Limb (tissue), 2 donors: ENCODE measurements around the gene IGSF11.
A peak's percentile ranks its signal among the peaks of the same experiment; 100 is the strongest.
"Not testable (repeated sequence)": the region's sequence is repeated elsewhere in the genome, so short reads cannot be mapped to it uniquely, and the experiment has no call there.

ENCODE experiments used
- DNase-seq, 2 donors: peaks; one replicate each; pipeline ENCODE4 v3.0.0-alpha.2; 2016; ENCODE audit errors: extremely low spot score in 2 of 2

Gene IGSF11

DNA sequence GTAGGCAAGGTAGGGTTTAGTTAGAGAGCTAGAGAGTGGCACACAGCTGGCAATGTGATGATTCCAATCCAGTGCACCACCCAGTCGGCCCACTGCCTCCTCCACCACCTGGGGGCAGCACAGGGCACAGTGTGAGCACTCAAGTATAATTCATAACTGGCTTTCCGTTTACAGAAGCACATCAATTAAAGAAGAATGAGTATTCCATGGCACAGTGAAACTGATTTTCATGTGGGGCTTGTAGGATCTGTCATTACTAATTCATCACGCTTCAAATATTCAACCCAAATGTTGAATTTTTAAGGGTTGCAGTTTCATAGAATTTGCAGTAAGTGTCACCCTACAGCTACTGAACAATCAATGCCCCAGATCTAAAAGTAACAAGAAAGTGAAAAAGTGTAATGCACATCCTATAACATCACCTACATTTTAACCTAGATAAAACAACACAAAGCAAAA, 149.9 kb downstream of the IGSF11 start:
- peak; percentile 24 to 82 for DNase-seq

DNA sequence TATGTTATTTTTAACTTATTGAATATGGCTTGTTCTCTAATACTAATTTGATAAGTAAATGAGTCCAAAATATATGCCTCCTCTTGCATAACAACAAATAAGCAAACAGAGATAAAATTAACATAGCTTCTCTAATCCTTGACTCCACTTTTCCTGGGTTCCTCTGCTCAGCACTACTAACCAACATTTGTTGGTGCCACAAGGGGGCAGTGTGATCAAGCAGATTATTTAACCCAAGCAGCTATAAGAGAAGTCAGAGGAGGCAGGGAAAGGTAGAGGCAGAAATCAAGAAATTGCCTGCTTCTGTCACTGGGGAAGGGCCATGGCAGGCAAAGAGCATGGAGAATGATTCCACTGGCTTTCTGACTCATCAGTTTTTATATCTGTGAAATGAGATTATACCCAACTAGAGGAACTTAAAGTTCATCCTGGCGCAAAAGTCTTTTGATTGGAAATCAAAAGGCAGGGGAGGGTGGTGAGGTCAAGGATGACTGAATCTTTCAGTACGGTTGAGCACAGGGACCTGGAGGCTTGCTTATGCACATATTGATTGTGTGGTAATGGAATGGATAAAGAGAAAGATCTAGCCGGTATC, 152.2 kb downstream of the IGSF11 start:
- peak; percentile 67 to 81 for DNase-seq

DNA sequence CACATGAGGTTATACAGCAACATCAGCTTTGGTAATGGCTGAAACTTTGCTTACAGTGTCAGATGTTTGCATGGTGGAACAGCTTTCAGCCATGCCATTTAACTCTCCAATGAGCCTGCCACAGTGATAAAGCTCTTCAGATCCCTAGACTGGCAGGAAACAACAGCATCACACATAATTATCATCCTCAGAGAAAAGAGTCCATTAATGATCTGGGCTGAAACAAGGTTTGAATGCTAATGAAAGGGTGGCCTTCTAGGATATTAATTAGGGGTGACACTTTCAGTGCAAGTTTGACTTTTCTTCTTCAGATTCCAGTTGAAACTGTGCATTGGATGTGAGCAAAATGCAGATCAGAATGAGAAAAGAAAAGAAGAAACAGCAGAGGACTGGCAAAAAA, 166.6 kb downstream of the IGSF11 start:
- DNase-seq = no peak

DNA sequence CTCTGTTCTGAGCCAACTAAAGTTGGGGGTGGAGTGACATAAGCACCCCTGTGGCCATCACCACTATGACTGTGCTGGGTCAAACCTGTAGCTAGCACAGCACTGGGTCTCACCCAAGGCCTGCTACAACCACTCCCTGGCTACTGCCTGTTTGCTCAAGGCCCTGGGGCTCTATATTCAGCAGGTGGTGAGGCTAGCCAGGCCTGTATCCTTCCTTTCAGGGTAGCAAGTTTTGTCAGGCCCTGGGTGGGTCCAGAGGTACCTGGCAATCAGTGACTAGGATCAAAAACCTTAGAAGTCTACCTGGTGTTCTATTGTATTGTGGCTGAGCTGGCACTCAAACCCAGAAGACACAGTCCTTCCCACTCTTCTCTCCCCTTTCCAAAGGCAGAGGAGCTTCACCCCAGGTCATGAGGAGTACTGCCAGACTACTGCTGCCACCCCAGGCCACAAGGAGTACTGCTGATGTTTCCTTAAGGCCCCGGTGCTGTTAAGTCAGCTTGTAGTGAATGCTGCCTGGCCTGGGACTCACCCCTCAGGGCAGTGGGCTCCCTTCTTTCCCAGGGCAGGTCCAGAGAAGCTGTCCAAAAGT, 170.8 kb downstream of the IGSF11 start:
- no peak for DNase-seq

DNA sequence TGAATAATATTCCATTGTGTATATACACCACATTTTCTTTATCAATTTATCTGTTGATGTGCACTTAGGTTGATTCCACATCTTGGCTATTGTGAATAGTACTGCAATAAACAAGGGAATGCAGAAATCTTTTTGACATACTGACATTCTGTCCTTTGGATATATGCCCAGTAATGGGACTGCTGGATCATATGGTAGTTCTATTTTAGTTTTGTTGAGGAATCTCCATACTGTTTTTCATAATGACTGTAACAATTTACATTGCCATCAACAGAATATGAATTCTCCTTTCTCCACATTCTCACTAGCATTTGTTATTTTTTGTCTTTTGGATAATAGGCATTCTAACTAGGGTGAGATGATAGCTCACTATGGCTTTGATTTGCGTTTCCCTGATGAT, 174.7 kb downstream of the IGSF11 start:
- no peak for DNase-seq

DNA sequence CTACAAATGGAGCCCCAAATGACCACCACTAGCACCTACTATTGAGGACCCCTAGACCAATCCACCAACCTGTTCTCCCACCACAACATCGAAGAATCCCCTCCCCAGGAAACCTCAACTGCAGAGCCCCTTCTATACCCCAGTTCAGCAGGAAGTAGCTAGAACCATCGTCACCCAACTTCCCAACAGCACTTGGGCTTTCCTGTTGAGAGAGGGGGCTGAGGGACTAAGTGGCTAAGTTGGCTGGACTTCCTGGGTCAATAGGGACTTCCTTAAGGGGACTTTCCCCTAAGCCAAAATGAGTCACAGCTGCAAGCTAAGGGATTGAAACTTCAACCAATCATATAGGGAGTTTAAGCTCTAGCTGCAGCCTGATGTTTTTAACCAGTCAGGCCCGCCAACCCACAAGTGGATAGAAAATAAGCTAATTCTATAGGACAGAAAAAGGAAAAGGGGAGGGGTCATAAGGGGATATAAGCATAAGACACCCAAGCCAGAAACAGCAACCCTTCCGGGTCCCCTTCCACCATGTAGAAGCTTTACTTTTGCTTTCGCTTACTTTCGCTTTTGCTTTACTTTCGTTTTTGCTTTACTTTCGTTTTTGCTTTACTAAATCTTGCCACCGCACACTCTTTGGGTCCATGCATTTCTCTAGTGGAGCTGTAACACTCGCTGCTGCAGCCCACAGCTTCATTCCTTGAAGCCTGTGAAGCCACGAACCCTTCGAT, 183.0 kb downstream of the IGSF11 start:
- not testable (repeated sequence) for DNase-seq

DNA sequence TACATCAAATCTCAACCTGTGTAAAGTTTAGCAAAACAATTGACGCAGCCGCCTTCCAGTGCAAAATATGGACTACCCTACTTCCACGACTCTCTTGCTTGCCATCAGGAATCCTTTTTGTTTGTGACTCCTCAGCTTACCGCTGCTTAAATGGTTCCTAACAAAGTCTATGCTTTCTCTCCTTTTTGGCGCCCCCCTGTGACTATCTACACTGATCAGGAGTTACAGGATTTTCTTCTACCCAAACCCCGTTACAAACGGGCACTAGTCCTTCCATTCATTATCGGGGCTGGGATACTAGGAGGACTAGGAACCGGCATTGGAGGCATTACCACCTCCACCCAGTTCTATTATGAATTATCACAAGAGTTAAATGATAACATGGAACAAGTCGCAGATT, 184.0 kb downstream of the IGSF11 start:
- DNase-seq = no peak
